HepG2 (cell line): Measurements from ENCODE around the gene MYOM1. TPM values are rescaled to one million over a fixed set of nuclear protein-coding genes. Genes with fewer than 3 reads are reported as not detected.

Source experiments
- HNF1A ChIP-seq, 2 experiments: sonication (generic) in 1 of 2; formaldehyde crosslinking in 1 of 2; IDR thresholded peaks; 2 replicates each; pipeline versions ENCODE4 v1.4.0 to v1.6.1; 2016 to 2020; ENCODE audit warnings: borderline replicate concordance in 1 of 2, low read depth in 1 of 2, mild to moderate bottlenecking in 1 of 2, missing genetic modification reagents in 1 of 2
- ISL2 ChIP-seq: sonication (generic); formaldehyde crosslinking; IDR thresholded peaks from 2 replicates; pipeline ENCODE4 v1.5.0; 2020; ENCODE audit warnings: missing genetic modification reagents
- KDM5A ChIP-seq: fragments of 200-600 bp; sonication (generic); IDR thresholded peaks from 2 replicates; pipeline ENCODE4 v1.7.0; 2018; ENCODE audit warnings: antibody characterized with exemption, mild to moderate bottlenecking, low read length, borderline replicate concordance
- RERE ChIP-seq: IDR thresholded peaks from 2 replicates; pipeline ENCODE4 v1.6.1; 2016; ENCODE audit warnings: low read depth, missing genetic modification reagents, missing compliant biosample characterization
- TCF12 ChIP-seq, 2 experiments: fragments of 450-650 bp in 1 of 2; sonication (generic) in 1 of 2; formaldehyde crosslinking in 1 of 2; IDR thresholded peaks; 2 replicates each; pipeline versions ENCODE4 v1.6.1 to v1.8.0; 2017 to 2022; ENCODE audit warnings: antibody characterized with exemption in 1 of 2, mild to moderate bottlenecking in 1 of 2, missing genetic modification reagents in 1 of 2, moderate library complexity in 1 of 2
- ZNF441 ChIP-seq: sonication (generic); formaldehyde crosslinking; IDR thresholded peaks from 2 replicates; pipeline ENCODE4 v1.7.0; 2021; ENCODE audit warnings: missing genetic modification reagents, borderline replicate concordance
- ZNF839 ChIP-seq: sonication (generic); formaldehyde crosslinking; IDR thresholded peaks from 2 replicates; pipeline ENCODE4 v1.4.0; 2020; ENCODE audit warnings: missing genetic modification reagents, mild to moderate bottlenecking, borderline replicate concordance
- ZSCAN9 ChIP-seq: IDR thresholded peaks from 2 replicates; pipeline ENCODE4 v1.6.1; 2016; ENCODE audit warnings: borderline replicate concordance
- polyA plus RNA-seq, 8 experiments: library from polyadenylated mRNA; depleted of rRNA in 3 of 8; stranded (reverse) in 7 of 8; unstranded in 1 of 8; fragments of >200 nt; fragmentation: Illumina TruSeq in 4 of 8; extraction: Trizol in 4 of 8; gene quantifications; 2 replicates each; pipeline versions ENCODE4 v1.2.1 to v1.2.3, GENCODE V29; 2011 to 2016; ENCODE audit warnings: low read depth in 4 of 8, missing spikeins in 1 of 8, mixed read lengths in 1 of 8; ENCODE audit not compliant: insufficient read depth in 1 of 8
- total RNA-seq, 5 experiments: library from RNA; depleted of rRNA; stranded (reverse); fragments of >200 nt; fragmentation: Illumina TruSeq; extraction: Trizol; gene quantifications; 2 replicates each; pipeline ENCODE4 v1.2.3, GENCODE V29; 2016; ENCODE audit warnings: low read depth in 1 of 5
- TF ChIP-seq, protein P1 (sequence below): sonication (generic); formaldehyde crosslinking; IDR thresholded peaks from 2 replicates; pipeline ENCODE4 v1.4.0; 2020; ENCODE audit warnings: missing genetic modification reagents

The MYOM1 gene
- total and polyA plus RNA-seq, 2 of the 13 experiments (the other 11 are each of a cell fraction or from before 2014, with no cell fraction given), result 0.46 to 0.98 TPM

DNA sequence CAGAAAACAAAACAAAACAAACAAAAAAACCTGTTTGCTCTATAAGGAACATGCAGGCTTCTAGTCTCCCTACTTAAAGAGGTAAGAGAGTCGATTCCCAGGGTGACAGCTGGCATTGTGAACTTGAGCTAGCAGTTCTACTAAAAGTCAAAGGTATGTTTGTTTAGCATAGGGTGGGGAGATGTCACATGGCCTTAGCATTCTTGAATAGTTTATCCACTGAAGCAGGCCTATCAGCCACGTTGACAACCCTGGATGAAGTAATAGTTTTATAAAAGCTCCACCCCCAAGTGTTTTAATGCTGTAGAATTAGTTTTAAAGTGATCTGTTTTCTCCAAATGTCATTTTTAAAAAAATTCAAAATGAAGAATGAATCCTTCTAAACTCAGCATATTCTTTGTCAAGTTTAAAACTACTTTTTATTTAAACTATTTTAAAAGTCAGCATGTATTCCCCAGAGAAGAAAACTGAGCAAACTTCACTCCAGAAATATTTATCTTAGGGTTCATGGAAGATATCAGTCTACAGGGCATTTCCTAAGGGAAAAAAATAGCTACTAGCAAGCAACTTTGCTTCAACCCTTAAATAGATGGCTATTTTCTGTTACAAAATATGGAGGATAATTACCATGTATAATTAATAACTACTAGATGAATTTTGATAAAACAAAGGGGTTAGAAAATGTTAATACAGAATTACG lies 1.7 kb downstream of the MYOM1 start (continued):
- TF ChIP-seq, protein P1, sequence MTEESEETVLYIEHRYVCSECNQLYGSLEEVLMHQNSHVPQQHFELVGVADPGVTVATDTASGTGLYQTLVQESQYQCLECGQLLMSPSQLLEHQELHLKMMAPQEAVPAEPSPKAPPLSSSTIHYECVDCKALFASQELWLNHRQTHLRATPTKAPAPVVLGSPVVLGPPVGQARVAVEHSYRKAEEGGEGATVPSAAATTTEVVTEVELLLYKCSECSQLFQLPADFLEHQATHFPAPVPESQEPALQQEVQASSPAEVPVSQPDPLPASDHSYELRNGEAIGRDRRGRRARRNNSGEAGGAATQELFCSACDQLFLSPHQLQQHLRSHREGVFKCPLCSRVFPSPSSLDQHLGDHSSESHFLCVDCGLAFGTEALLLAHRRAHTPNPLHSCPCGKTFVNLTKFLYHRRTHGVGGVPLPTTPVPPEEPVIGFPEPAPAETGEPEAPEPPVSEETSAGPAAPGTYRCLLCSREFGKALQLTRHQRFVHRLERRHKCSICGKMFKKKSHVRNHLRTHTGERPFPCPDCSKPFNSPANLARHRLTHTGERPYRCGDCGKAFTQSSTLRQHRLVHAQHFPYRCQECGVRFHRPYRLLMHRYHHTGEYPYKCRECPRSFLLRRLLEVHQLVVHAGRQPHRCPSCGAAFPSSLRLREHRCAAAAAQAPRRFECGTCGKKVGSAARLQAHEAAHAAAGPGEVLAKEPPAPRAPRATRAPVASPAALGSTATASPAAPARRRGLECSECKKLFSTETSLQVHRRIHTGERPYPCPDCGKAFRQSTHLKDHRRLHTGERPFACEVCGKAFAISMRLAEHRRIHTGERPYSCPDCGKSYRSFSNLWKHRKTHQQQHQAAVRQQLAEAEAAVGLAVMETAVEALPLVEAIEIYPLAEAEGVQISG (CRISPR knock-in tag), result no peak
- TF ChIP-seq ZNF441, result no peak
- TF ChIP-seq HNF1A (IDR thresholded peaks at IDR 0.05; ENCODE audit: low read depth), result no peak
- TF ChIP-seq HNF1A (CRISPR knock-in tag; IDR thresholded peaks at IDR 0.05; ENCODE audit: borderline replicate concordance), result no peak
- TF ChIP-seq KDM5A, result peak; percentile 43; the same call in 1 of the 2 replicates
- peak; percentile 34; the same call in 1 of the 2 replicates for TF ChIP-seq ZSCAN9 (CRISPR knock-in tag)
- no peak for TF ChIP-seq RERE
- no peak for TF ChIP-seq ZNF839 (CRISPR knock-in tag)
- TF ChIP-seq ISL2 (CRISPR knock-in tag), result peak; percentile 73
- no peak for TF ChIP-seq TCF12 (IDR thresholded peaks at IDR 0.05)
- TF ChIP-seq TCF12 (CRISPR knock-in tag; IDR thresholded peaks at IDR 0.05), result peak; percentile 57; the same call in 1 of the 2 replicates
